H1 (cell line): ENCODE results near the gene TTLL5. TPM values are rescaled to one million over a fixed set of nuclear protein-coding genes. Genes with fewer than 3 reads are reported as not detected.

ENCODE experiments used
- CTCF ChIA-PET: fragments of 300-600 bp; sonication (Branson Sonifier 250); formaldehyde crosslinking; loops from one replicate; lab custom pipeline; 2021; ENCODE audit not compliant: partially characterized antibody; lab: Charles Lee
- POLR2A ChIA-PET: fragments of 300-600 bp; sonication (Branson Sonifier 250); formaldehyde crosslinking; loops from one replicate; lab custom pipeline; 2021; ENCODE audit warnings: inconsistent platforms; ENCODE audit not compliant: partially characterized antibody; lab: Charles Lee
- DNase-seq, 2 experiments: peaks; one replicate each; pipeline versions ENCODE4 v3.0.0 to v3.0.0-alpha.2; 2010 to 2022; ENCODE audit warnings: low spot score in 2 of 2, low read depth in 1 of 2, mixed read lengths in 1 of 2
- FAIRE-seq: peaks from 2 replicates; lab custom pipeline; 2011; peaks lifted over from hg19 to GRCh38; lab: Jason Lieb, UNC
- H2AFZ ChIP-seq: 2 replicates; pipeline ENCODE4 v1.8.1; 2012; ENCODE audit warnings: low read length, inconsistent platforms
- H2AK5ac ChIP-seq: 2 replicates; pipeline ENCODE4 v1.6.1; 2013; ENCODE audit warnings: low read depth, low read length
- H2BK120ac ChIP-seq: replicated peaks from 2 replicates; pipeline ENCODE3; 2013; ENCODE audit warnings: low read depth, low read length, inconsistent platforms
- H2BK12ac ChIP-seq: 2 replicates; pipeline ENCODE4 v1.6.1; 2013; ENCODE audit warnings: low read depth, low read length
- H2BK15ac ChIP-seq: 2 replicates; pipeline ENCODE4 v1.6.1; 2013; ENCODE audit warnings: low read length
- H2BK20ac ChIP-seq: 2 replicates; pipeline ENCODE4 v1.6.1; 2013; ENCODE audit warnings: low read length
- H2BK5ac ChIP-seq: 2 replicates; pipeline ENCODE4 v1.6.1; 2013; ENCODE audit warnings: low read depth, low read length
- H3K14ac ChIP-seq: 2 replicates; pipeline ENCODE4 v1.6.1; 2013; ENCODE audit warnings: inconsistent platforms; ENCODE audit not compliant: insufficient read length
- H3K18ac ChIP-seq: 2 replicates; pipeline ENCODE4 v1.6.1; 2013; ENCODE audit warnings: low read length; ENCODE audit errors: extremely low read depth
- H3K23ac ChIP-seq: 2 replicates; pipeline ENCODE4 v1.6.1; 2013; ENCODE audit warnings: inconsistent platforms; ENCODE audit not compliant: insufficient read length
- H3K23me2 ChIP-seq: 2 replicates; pipeline ENCODE4 v1.6.1; 2013; ENCODE audit warnings: low read depth, low read length
- H3K27ac ChIP-seq: 2 replicates; pipeline ENCODE4 v1.6.1; 2011; ENCODE audit warnings: low read depth, low read length, inconsistent platforms
- H3K27me3 ChIP-seq, 4 experiments: replicated peaks in 1 of 4; 1 replicate in 1 of 4; 2 replicates in 3 of 4; pipeline versions ENCODE4 v1.6.1 to v1.8.1; 2011 to 2013; ENCODE audit warnings: low read length in 3 of 4, mild to moderate bottlenecking in 3 of 4, inconsistent platforms in 2 of 4, mixed read lengths in 2 of 4, moderate library complexity in 1 of 4; ENCODE audit not compliant: control insufficient read depth in 3 of 4, insufficient read depth in 3 of 4; ENCODE audit errors: extremely low read depth in 1 of 4
- H3K36me3 ChIP-seq, 4 experiments: 2 replicates each; pipeline versions ENCODE4 v1.6.1 to v1.8.1; 2011 to 2013; ENCODE audit warnings: mild to moderate bottlenecking in 4 of 4, low read length in 3 of 4, moderate library complexity in 2 of 4, control low read depth in 1 of 4, inconsistent platforms in 1 of 4; ENCODE audit not compliant: insufficient read depth in 4 of 4, control insufficient read depth in 2 of 4
- H3K4ac ChIP-seq: replicated peaks from 2 replicates; pipeline ENCODE3; 2013; ENCODE audit warnings: low read length, low read depth, mixed read lengths, inconsistent platforms; ENCODE audit not compliant: insufficient read length
- H3K4me1 ChIP-seq, 4 experiments: replicated peaks in 1 of 4; 1 replicate in 1 of 4; 2 replicates in 3 of 4; pipeline versions ENCODE4 v1.6.1 to v1.8.1; 2011 to 2013; ENCODE audit warnings: low read length in 3 of 4, inconsistent platforms in 2 of 4, mixed read lengths in 1 of 4; ENCODE audit not compliant: insufficient read depth in 4 of 4, control insufficient read depth in 3 of 4
- H3K4me2 ChIP-seq, 2 experiments: 2 replicates each; pipeline versions ENCODE4 v1.6.1 to v1.8.1; 2011 to 2013; ENCODE audit warnings: low read depth in 2 of 2, low read length in 2 of 2, control low read depth in 1 of 2, inconsistent platforms in 1 of 2, mild to moderate bottlenecking in 1 of 2; ENCODE audit not compliant: insufficient read depth in 1 of 2
- H3K4me3 ChIP-seq, 4 experiments: fragments of 200-600, 300-600 bp in 1 of 4; sonication (generic), shearing (Covaris generic), sonication (Bioruptor Twin) in 1 of 4; 2 replicates each; pipeline versions ENCODE4 v1.5.1 to v1.8.1; 2011 to 2016; ENCODE audit warnings: low read length in 4 of 4, low read depth in 3 of 4, control low read depth in 2 of 4, inconsistent platforms in 2 of 4, mild to moderate bottlenecking in 2 of 4, mixed read lengths in 1 of 4, moderate library complexity in 1 of 4; ENCODE audit not compliant: insufficient read depth in 2 of 4; ENCODE audit errors: extremely low read depth in 1 of 4
- H3K56ac ChIP-seq: replicated peaks from 2 replicates; pipeline ENCODE3; 2013; ENCODE audit warnings: low read depth, mild to moderate bottlenecking, mixed read lengths, low read length, inconsistent platforms; ENCODE audit not compliant: insufficient read length
- H3K79me1 ChIP-seq: 2 replicates; pipeline ENCODE4 v1.6.1; 2013; ENCODE audit warnings: low read depth, low read length, control low read depth
- H3K79me2 ChIP-seq, 2 experiments: 2 replicates each; pipeline versions ENCODE4 v1.6.1 to v1.8.1; 2012 to 2013; ENCODE audit warnings: low read length in 2 of 2, mild to moderate bottlenecking in 2 of 2, inconsistent platforms in 1 of 2; ENCODE audit not compliant: insufficient read depth in 2 of 2, control insufficient read depth in 1 of 2
- H3K9ac ChIP-seq, 4 experiments: replicated peaks in 1 of 4; 1 replicate in 1 of 4; 2 replicates in 3 of 4; pipeline versions ENCODE4 v1.6.1 to v1.8.1; 2011 to 2013; ENCODE audit warnings: low read depth in 3 of 4, low read length in 3 of 4, control low read depth in 2 of 4, mild to moderate bottlenecking in 2 of 4, moderate library complexity in 2 of 4, inconsistent platforms in 1 of 4; ENCODE audit errors: extremely low read depth in 1 of 4
- H3K9me3 ChIP-seq, 2 experiments: 2 replicates each; pipeline versions ENCODE4 v1.6.1 to v1.8.1; 2012 to 2013; ENCODE audit warnings: mild to moderate bottlenecking in 2 of 2, moderate library complexity in 2 of 2, control low read depth in 1 of 2, inconsistent platforms in 1 of 2, low read depth in 1 of 2, low read length in 1 of 2, mixed read lengths in 1 of 2; ENCODE audit not compliant: insufficient read depth in 2 of 2
- H4K20me1 ChIP-seq, 2 experiments: replicated peaks in 1 of 2; 2 replicates each; pipeline versions ENCODE3 to v1.8.1; 2011 to 2013; ENCODE audit warnings: inconsistent platforms in 2 of 2, low read length in 2 of 2, mild to moderate bottlenecking in 1 of 2; ENCODE audit not compliant: insufficient read depth in 2 of 2, control insufficient read depth in 1 of 2
- H4K5ac ChIP-seq: 2 replicates; pipeline ENCODE4 v1.6.1; 2013; ENCODE audit warnings: low read length, low read depth, mixed read lengths, inconsistent platforms; ENCODE audit not compliant: insufficient read length
- H4K8ac ChIP-seq: 2 replicates; pipeline ENCODE4 v1.8.0; 2013; ENCODE audit warnings: mild to moderate bottlenecking, moderate library complexity, low read length, inconsistent platforms; ENCODE audit not compliant: insufficient read depth; ENCODE audit errors: extremely low read depth
- H4K91ac ChIP-seq: replicated peaks from 2 replicates; pipeline ENCODE3; 2013; ENCODE audit warnings: low read length, mixed read lengths, inconsistent platforms; ENCODE audit not compliant: insufficient read length
- FOSL1 ChIP-seq: IDR thresholded peaks from 2 replicates; pipeline ENCODE4 v1.6.1; 2011; ENCODE audit warnings: mild to moderate bottlenecking, low read depth, low read length, moderate library complexity; ENCODE audit not compliant: insufficient read depth
- JUND ChIP-seq: IDR thresholded peaks from 2 replicates; pipeline ENCODE4 v1.6.1; 2011; ENCODE audit warnings: mild to moderate bottlenecking, improper control_type of control experiment, low read length
- NRF1 ChIP-seq: IDR thresholded peaks from 2 replicates; pipeline ENCODE4 v1.6.1; 2011; ENCODE audit warnings: mild to moderate bottlenecking, low read depth, low read length, improper control_type of control experiment
- WGBS, 2 experiments: shearing (Covaris generic) in 1 of 2; methylation state at CpG; one replicate each; pipeline versions ENCODE4 v1.1.6 to v1.1.7; 2013 to 2015; ENCODE audit warnings: low lambda C conversion rate in 2 of 2, mixed read lengths in 2 of 2, inconsistent platforms in 1 of 2, low coverage in 1 of 2, missing lambda C conversion rate in 1 of 2; ENCODE audit not compliant: insufficient replicate concordance in 2 of 2, insufficient coverage in 1 of 2, insufficient read length in 1 of 2; ENCODE audit errors: extremely low coverage in 1 of 2, missing lambda C conversion rate in 1 of 2; 5-methylcytosine and 5-hydroxymethylcytosine counted together
- polyA plus RNA-seq, 7 experiments: library from polyadenylated mRNA; depleted of rRNA in 3 of 7; stranded (reverse) in 5 of 7; unstranded in 2 of 7; fragments of >200 nt in 5 of 7; fragments of 200-250 nt in 2 of 7; gene quantifications; 1 replicate in 5 of 7; 2 replicates in 1 of 7; 4 replicates in 1 of 7; pipeline versions ENCODE4 v1.2.1 to v1.2.3, GENCODE V29; 2011 to 2013; ENCODE audit warnings: missing spikeins in 2 of 7, mixed read lengths in 2 of 7
- total RNA-seq: library from RNA; stranded (reverse); fragmentation: NEBNext Ultra II Directional; extraction: Animal tissue kit (Norgen Biotek cat#: 25700); gene quantifications from 2 replicates; pipeline ENCODE4 v1.2.1, GENCODE V29; 2021
- TF ChIP-seq, protein P1 (sequence below): IDR thresholded peaks from 2 replicates; pipeline ENCODE4 v1.6.1; 2012; ENCODE audit warnings: inconsistent platforms

TTLL5 gene
- total and polyA plus RNA-seq, 2 of the 8 experiments (the other 6 are each of a cell fraction or from before 2014, with no cell fraction given), result 16.1 to 45.9 TPM

DNA sequence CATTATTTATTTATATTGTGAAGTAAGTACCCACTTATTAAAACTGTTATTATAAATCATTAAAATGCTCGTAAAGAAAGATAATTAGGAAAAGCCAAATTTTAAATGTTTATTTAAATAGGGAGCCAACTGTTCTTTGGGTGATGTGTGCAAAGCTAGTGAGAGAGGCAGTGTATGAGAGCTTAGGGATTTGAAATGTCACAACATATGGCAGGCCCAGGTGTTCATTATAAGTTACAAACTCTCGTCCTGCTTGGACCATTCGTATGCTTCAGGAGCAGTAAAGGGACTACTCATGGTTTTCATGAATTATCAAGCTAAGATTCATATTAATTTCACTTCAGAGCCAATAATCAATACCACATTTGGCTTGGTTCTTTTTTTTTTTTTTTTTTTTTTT lies 166.3 kb downstream of the TTLL5 start:
- H4K91ac ChIP-seq, result no peak overlapping the region
- no peaks in the 10 kb centered on the region for H3K79me2 ChIP-seq
- no peak overlapping the region for H3K23ac ChIP-seq
- no peak overlapping the region for H3K4ac ChIP-seq
- H3K18ac ChIP-seq, result no peak overlapping the region
- DNase-seq (no peak), FAIRE-seq (no peak)
- no peak overlapping the region for H3K14ac ChIP-seq
- ChIA-PET CTCF (interaction anchor here (0.6 to 3.7 kb wide), 5 partner anchors 16 to 202 kb away, joined by 3 to 10 read pairs (median 5); no protein-coding TSS in a partner anchor), POLR2A (no interaction called here)
- no peak overlapping the region for H2BK5ac ChIP-seq
- no peak overlapping the region for H2BK12ac ChIP-seq
- H2BK20ac ChIP-seq, result no peak overlapping the region
- H2BK120ac ChIP-seq, result no peak overlapping the region
- no peaks in the 10 kb centered on the region for H3K79me1 ChIP-seq
- H3K4me3 ChIP-seq, result no peak overlapping the region
- H3K9ac ChIP-seq, result no peak overlapping the region
- H4K8ac ChIP-seq, result no peak overlapping the region
- H2AK5ac ChIP-seq, result no peak overlapping the region
- no peak overlapping the region for H2AFZ ChIP-seq
- H3K27me3 ChIP-seq, result peaks cover 0 to 1% (median 0%) of the 10 kb centered on the region in 4 experiments; a peak in 1 of 7 replicates
- H3K9me3 ChIP-seq, result no peaks in the 10 kb centered on the region
- 88% methylated on average over 3 of the region's 3 CpGs; no CpG with 5 or more reads in 1 of the 2 experiments for WGBS, 2 experiments
- no peak overlapping the region for H3K4me2 ChIP-seq
- TF ChIP-seq NRF1, result no peak
- TF ChIP-seq, protein P1, sequence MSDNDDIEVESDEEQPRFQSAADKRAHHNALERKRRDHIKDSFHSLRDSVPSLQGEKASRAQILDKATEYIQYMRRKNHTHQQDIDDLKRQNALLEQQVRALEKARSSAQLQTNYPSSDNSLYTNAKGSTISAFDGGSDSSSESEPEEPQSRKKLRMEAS, result no peak
- no peak for TF ChIP-seq FOSL1
- TF ChIP-seq JUND, result no peak
- H3K4me1 ChIP-seq, result no peaks in the 10 kb centered on the region
- H3K23me2 ChIP-seq, result no peaks in the 10 kb centered on the region
- no peak overlapping the region for H3K27ac ChIP-seq
- H4K20me1 ChIP-seq, result peaks cover 0 to 2% of the 10 kb centered on the region in 2 experiments
- H2BK15ac ChIP-seq, result no peak overlapping the region
- no peaks in the 10 kb centered on the region; a peak in 2 of 8 replicates for H3K36me3 ChIP-seq
- no peak overlapping the region for H3K56ac ChIP-seq
- no peak overlapping the region for H4K5ac ChIP-seq
